ENCODE data around the gene BRD4. TPM values are rescaled to one million over a fixed set of nuclear protein-coding genes. Genes with fewer than 3 reads are reported as not detected.

Gene BRD4
- polyA plus RNA-seq, 1 donor from 2014 or later = 3.6 TPM

GRCh38 chr19:15291089-15291488, 41.2 kb downstream of the BRD4 start:
- TF ChIP-seq REST (IDR thresholded peaks at IDR 0.05; ENCODE audit: borderline replicate concordance) (no peak), RAD21 (conservative IDR thresholded peaks at IDR 0.05) (no peak), SMC3 (conservative IDR thresholded peaks at IDR 0.05; ENCODE audit: poor library complexity) (no peak), TAF1 (IDR thresholded peaks at IDR 0.05; ENCODE audit: low read depth) (no peak), POLR2AphosphoS5 (IDR thresholded peaks at IDR 0.05) (no peak), MXI1 (conservative IDR thresholded peaks at IDR 0.05; ENCODE audit: poor library complexity, severe bottlenecking) (no peak), EZH2 (IDR thresholded peaks at IDR 0.05; ENCODE audit: borderline replicate concordance, insufficient read depth, low read length, poor library complexity, severe bottlenecking) (no peak), CTCF (IDR thresholded peaks at IDR 0.05; ENCODE audit: poor library complexity, severe bottlenecking) (no peak), EP300 (conservative IDR thresholded peaks at IDR 0.05; ENCODE audit: poor library complexity, severe bottlenecking) (no peak)
- H3K27ac ChIP-seq (ENCODE audit: low read length) = no peak overlapping the region
- H3K9ac ChIP-seq (ENCODE audit: low read length) = no peak overlapping the region

GRCh38 chr19:15290166-15290565, 42.2 kb downstream of the BRD4 start:
- Histone ChIP-seq H4K20me1 (ENCODE audit: insufficient read depth) (peaks cover 3% of the 10 kb centered on the region), H3K9me2 (ENCODE audit: insufficient read depth, low read length) (no peaks in the 10 kb centered on the region), H3F3A (ENCODE audit: insufficient read depth, low read length, poor library complexity, severe bottlenecking) (no peaks in the 10 kb centered on the region), H3K79me2 (replicated peaks; ENCODE audit: insufficient read depth, low read length) (peaks cover 98% of the 10 kb centered on the region), H2AFZ (ENCODE audit: low read depth, low read length) (no peak overlapping the region), H3K27ac (ENCODE audit: low read length) (no peak overlapping the region), H3K4me3 (ENCODE audit: low read length) (peak overlapping the region; percentile 43), H3K9me3 (ENCODE audit: low read length) (no peaks in the 10 kb centered on the region), H3K36me3 (ENCODE audit: insufficient read depth, low read length) (no peaks in the 10 kb centered on the region), H3K4me2 (ENCODE audit: low read length) (no peak overlapping the region), H3K9ac (ENCODE audit: low read length) (no peak overlapping the region), H3K27me3 (ENCODE audit: insufficient read depth, low read depth, low read length) (no peaks in the 10 kb centered on the region)
- TF ChIP-seq TAF1 (IDR thresholded peaks at IDR 0.05; ENCODE audit: low read depth) = no peak
- no peak for TF ChIP-seq MXI1 (conservative IDR thresholded peaks at IDR 0.05; ENCODE audit: poor library complexity, severe bottlenecking)

More at GRCh38 chr19:15291089-15291488, 41.2 kb downstream of the BRD4 start:
- H3K4me2 ChIP-seq (ENCODE audit: low read length) = no peak overlapping the region
- H3K27me3 ChIP-seq (ENCODE audit: insufficient read depth, low read depth, low read length) = no peaks in the 10 kb centered on the region
- H3K36me3 ChIP-seq (ENCODE audit: insufficient read depth, low read length) = no peaks in the 10 kb centered on the region
- H4K20me1 ChIP-seq (ENCODE audit: insufficient read depth) = peaks cover 3% of the 10 kb centered on the region
- no peak overlapping the region for H3K4me3 ChIP-seq (ENCODE audit: low read length)
- H3K9me3 ChIP-seq (ENCODE audit: low read length) = no peaks in the 10 kb centered on the region
- H3K79me2 ChIP-seq (replicated peaks; ENCODE audit: insufficient read depth, low read length) = peaks cover 96% of the 10 kb centered on the region
- H2AFZ ChIP-seq (ENCODE audit: low read depth, low read length) = no peak overlapping the region
- H3F3A ChIP-seq (ENCODE audit: insufficient read depth, low read length, poor library complexity, severe bottlenecking) = no peaks in the 10 kb centered on the region
- H3K9me2 ChIP-seq (ENCODE audit: insufficient read depth, low read length) = no peaks in the 10 kb centered on the region

- H3K27ac ChIP-seq (ENCODE audit: low read length) = no peak overlapping the region
These were observed 42.7 kb downstream of the BRD4 start for GRCh38 chr19:15289673-15290072.

More at GRCh38 chr19:15289673-15290072, 42.7 kb downstream of the BRD4 start:
- H3F3A ChIP-seq (ENCODE audit: insufficient read depth, low read length, poor library complexity, severe bottlenecking) = no peaks in the 10 kb centered on the region
- H3K9ac ChIP-seq (ENCODE audit: low read length) = no peak overlapping the region
- no peak for TF ChIP-seq SMC3 (conservative IDR thresholded peaks at IDR 0.05; ENCODE audit: poor library complexity)
- no peak for TF ChIP-seq MXI1 (conservative IDR thresholded peaks at IDR 0.05; ENCODE audit: poor library complexity, severe bottlenecking)
- TF ChIP-seq REST (IDR thresholded peaks at IDR 0.05; ENCODE audit: borderline replicate concordance) = no peak
- no peak for TF ChIP-seq EZH2 (IDR thresholded peaks at IDR 0.05; ENCODE audit: borderline replicate concordance, insufficient read depth, low read length, poor library complexity, severe bottlenecking)
- TF ChIP-seq EP300 (conservative IDR thresholded peaks at IDR 0.05; ENCODE audit: poor library complexity, severe bottlenecking) = no peak
- no peak for TF ChIP-seq POLR2AphosphoS5 (IDR thresholded peaks at IDR 0.05)
- no peak for TF ChIP-seq RAD21 (conservative IDR thresholded peaks at IDR 0.05)
- no peak for TF ChIP-seq TAF1 (IDR thresholded peaks at IDR 0.05; ENCODE audit: low read depth)
- no peak for TF ChIP-seq CTCF (IDR thresholded peaks at IDR 0.05; ENCODE audit: poor library complexity, severe bottlenecking)
- no peaks in the 10 kb centered on the region for H3K36me3 ChIP-seq (ENCODE audit: insufficient read depth, low read length)
- peaks cover 3% of the 10 kb centered on the region for H4K20me1 ChIP-seq (ENCODE audit: insufficient read depth)
- no peak overlapping the region for H2AFZ ChIP-seq (ENCODE audit: low read depth, low read length)
- no peaks in the 10 kb centered on the region for H3K27me3 ChIP-seq (ENCODE audit: insufficient read depth, low read depth, low read length)
- peaks cover 98% of the 10 kb centered on the region for H3K79me2 ChIP-seq (replicated peaks; ENCODE audit: insufficient read depth, low read length)
- no peaks in the 10 kb centered on the region for H3K9me3 ChIP-seq (ENCODE audit: low read length)
- no peaks in the 10 kb centered on the region for H3K9me2 ChIP-seq (ENCODE audit: insufficient read depth, low read length)
- no peak overlapping the region for H3K4me2 ChIP-seq (ENCODE audit: low read length)
- peak overlapping the region; percentile 43 for H3K4me3 ChIP-seq (ENCODE audit: low read length)

Measured in neural cell (in vitro differentiated cells).